Naive thymus-derived CD4-positive, alpha-beta T cell (primary cell): Measurements from ENCODE around the gene SLC5A5. TPM values are rescaled to one million over a fixed set of nuclear protein-coding genes. Genes with fewer than 3 reads are reported as not detected.

Experiments used
- ATAC-seq: fragments of 150-1000 bp; cut with Tn5 transposase; 2 replicates; pipeline ENCODE4 v1.10.0; 2021; ENCODE audit warnings: mild to moderate bottlenecking, moderate library complexity
- CTCF ChIA-PET: fragments of 350-600 bp; sonication (Branson Sonifier 250); formaldehyde crosslinking; loops from one replicate; lab custom pipeline; 2021; ENCODE audit warnings: antibody characterized with exemption; lab: Charles Lee
- POLR2A ChIA-PET: fragments of 350-600 bp; sonication (Branson Sonifier 250); formaldehyde crosslinking; loops from one replicate; lab custom pipeline; 2021; ENCODE audit warnings: antibody characterized with exemption, inconsistent platforms; lab: Charles Lee
- DNase-seq, 9 donors: peaks; one replicate each; pipeline versions ENCODE4 v3.0.0 to v3.0.0-alpha.2; 2020 to 2022; ENCODE audit warnings: mixed read lengths in 1 of 9
- H3K27ac ChIP-seq: one replicate; pipeline ENCODE4 v1.7.0; 2013; ENCODE audit warnings: mild to moderate bottlenecking, low read depth, low read length, moderate library complexity
- H3K27me3 ChIP-seq, 2 donors: one replicate each; pipeline ENCODE4 v1.7.0; 2013; ENCODE audit warnings: low read length in 2 of 2, mild to moderate bottlenecking in 2 of 2, moderate library complexity in 2 of 2; ENCODE audit not compliant: control insufficient read depth in 2 of 2, insufficient read depth in 2 of 2
- H3K36me3 ChIP-seq, 3 experiments: 1 replicate in 2 of 3; 2 replicates in 1 of 3; pipeline ENCODE4 v1.7.0; 2013; ENCODE audit warnings: low read length in 3 of 3, mild to moderate bottlenecking in 3 of 3, moderate library complexity in 1 of 3; ENCODE audit not compliant: insufficient read depth in 3 of 3, control insufficient read depth in 2 of 3
- H3K4me1 ChIP-seq, 2 donors: one replicate each; pipeline ENCODE4 v1.7.0; 2013; ENCODE audit warnings: low read length in 2 of 2, mild to moderate bottlenecking in 2 of 2, moderate library complexity in 1 of 2; ENCODE audit not compliant: control insufficient read depth in 2 of 2, insufficient read depth in 2 of 2
- H3K4me3 ChIP-seq: 2 replicates; pipeline ENCODE4 v1.7.0; 2013; ENCODE audit warnings: mild to moderate bottlenecking, low read length
- H3K9me3 ChIP-seq, 3 experiments: 1 replicate in 2 of 3; 2 replicates in 1 of 3; pipeline ENCODE4 v1.7.0; 2013; ENCODE audit warnings: low read length in 3 of 3; ENCODE audit not compliant: control insufficient read depth in 2 of 3
- H3K27ac Mint-ChIP-seq, 9 donors: one replicate each; pipeline ENCODE4 v1.8.0; 2020 to 2022; ENCODE audit warnings: mixed read lengths in 9 of 9, mild to moderate bottlenecking in 8 of 9, moderate library complexity in 5 of 9, inconsistent platforms in 2 of 9
- H3K27me3 Mint-ChIP-seq, 5 donors: one replicate each; pipeline ENCODE4 v1.8.0; 2021 to 2022; ENCODE audit warnings: mixed read lengths in 5 of 5, mild to moderate bottlenecking in 1 of 5
- H3K36me3 Mint-ChIP-seq, 5 donors: one replicate each; pipeline ENCODE4 v1.8.0; 2020 to 2022; ENCODE audit warnings: mixed read lengths in 5 of 5, mild to moderate bottlenecking in 3 of 5, inconsistent platforms in 1 of 5
- H3K4me1 Mint-ChIP-seq, 7 donors: one replicate each; pipeline ENCODE4 v1.8.0; 2020 to 2022; ENCODE audit warnings: mixed read lengths in 7 of 7, mild to moderate bottlenecking in 3 of 7, inconsistent platforms in 1 of 7
- H3K4me3 Mint-ChIP-seq, 10 donors: one replicate each; pipeline ENCODE4 v1.8.0; 2020 to 2022; ENCODE audit warnings: mild to moderate bottlenecking in 10 of 10, mixed read lengths in 10 of 10, moderate library complexity in 6 of 10, inconsistent platforms in 2 of 10
- H3K9me3 Mint-ChIP-seq, 11 donors: one replicate each; pipeline ENCODE4 v1.8.0; 2020 to 2022; ENCODE audit warnings: mixed read lengths in 11 of 11, mild to moderate bottlenecking in 4 of 11, inconsistent platforms in 1 of 11, moderate library complexity in 1 of 11
- intact Hi-C, 2 donors: fragments of 100-400 bp; cut with micrococcal nuclease; formaldehyde crosslinking; loops; one replicate each; pipeline ENCODE4 v1.15.1; 2023
- polyA plus RNA-seq, 2 donors: library from polyadenylated mRNA; unstranded; fragments of 300-500 nt; fragmentation: Illumina TruSeq; gene quantifications; one replicate each; pipeline ENCODE4 v1.2.3, GENCODE V29; 2021
- total RNA-seq, 6 experiments: library from RNA in 5 of 6; stranded (reverse) in 5 of 6; gene quantifications; 1 replicate in 5 of 6; 2 replicates in 1 of 6; pipeline ENCODE4 v1.2.3 and lab custom pipeline; 2021 to 2026

SLC5A5 gene
- total and polyA plus RNA-seq, 7 experiments from 2014 or later = 1.2 to 4.1 (median 2.9) TPM

GRCh38 chr19:17843292-17843827 is 28.4 kb upstream of the SLC5A5 start:
- Mint-ChIP-seq H3K4me1 (peaks cover 21 to 61% (median 38%) of the 10 kb centered on the region in 7 donors), H3K36me3 (peaks cover 0 to 47% (median 11%) of the 10 kb centered on the region in 5 donors), H3K27ac (peak overlapping the region in 8 of 9 donors; percentile 56 to 100 (median 96)), H3K4me3 (peak overlapping the region in 9 of 10 donors; percentile 4 to 94 (median 87)), H3K9me3 (no peaks in the 10 kb centered on the region), H3K27me3 (peaks cover 0 to 2% (median 0%) of the 10 kb centered on the region in 5 donors)
- Histone ChIP-seq H3K4me1 (peaks cover 40 to 42% of the 10 kb centered on the region in 2 donors), H3K27me3 (no peaks in the 10 kb centered on the region), H3K9me3 (no peaks in the 10 kb centered on the region), H3K4me3 (no peak overlapping the region), H3K36me3 (peaks cover 32 to 60% (median 39%) of the 10 kb centered on the region in 3 experiments), H3K27ac (peak overlapping the region; percentile 95)
- no peak for ATAC-seq
- POLR2A ChIA-PET = interaction anchor here (0.6 to 2.1 kb wide), 4 partner anchors 9 to 47 kb away, joined by 3 to 5 read pairs (median 3); partner anchors contain the start of gene RPL18A
- intact Hi-C loops = no loop called here
- no peak for DNase-seq
- CTCF ChIA-PET = interaction anchor here (0.5 kb wide), 1 partner anchor 89 kb away, joined by 3 read pairs; no protein-coding TSS in a partner anchor

- H3K4me3 Mint-ChIP-seq = peak overlapping the region; percentile 46 to 97 (median 92)
- no peaks in the 10 kb centered on the region for H3K9me3 Mint-ChIP-seq
- Histone ChIP-seq H3K9me3 (no peaks in the 10 kb centered on the region), H3K36me3 (peaks cover 28 to 54% (median 35%) of the 10 kb centered on the region in 3 experiments), H3K4me3 (no peak overlapping the region), H3K27ac (peak overlapping the region; percentile 95), H3K27me3 (no peaks in the 10 kb centered on the region), H3K4me1 (peaks cover 42 to 46% of the 10 kb centered on the region in 2 donors)
- DNase-seq (no peak), ATAC-seq (no peak)
- ChIA-PET POLR2A (interaction anchor here (0.9 to 2.1 kb wide), 4 partner anchors 15 to 48 kb away, joined by 3 to 5 read pairs (median 4); partner anchors contain the start of gene RPL18A), CTCF (interaction anchor here (0.7 kb wide), 1 partner anchor 74 kb away, joined by 3 read pairs; no protein-coding TSS in a partner anchor)
- intact Hi-C loops = no loop called here
- H3K36me3 Mint-ChIP-seq = peaks cover 0 to 47% (median 9%) of the 10 kb centered on the region in 5 donors
- H3K27me3 Mint-ChIP-seq = peaks cover 0 to 2% (median 0%) of the 10 kb centered on the region in 5 donors
- H3K4me1 Mint-ChIP-seq = peaks cover 27 to 64% (median 44%) of the 10 kb centered on the region in 7 donors
- peak overlapping the region; percentile 56 to 100 (median 96) for H3K27ac Mint-ChIP-seq
These were observed 27.7 kb upstream of the SLC5A5 start for GRCh38 chr19:17843908-17844490.

- POLR2A ChIA-PET = interaction anchor here (0.7 to 1.9 kb wide), 6 partner anchors 9 to 54 kb away, joined by 3 to 5 read pairs (median 3); partner anchors contain the start of gene RPL18A
- intact Hi-C loops = loop anchor here in 1 of 2 donors (2.0 to 5.0 kb wide), 3 partner anchors 13 to 334 kb away; partner anchors contain the start of gene PGLS
- peak overlapping the region; percentile 86 for H3K4me3 ChIP-seq
- Mint-ChIP-seq H3K27ac (peak overlapping the region; percentile 92 to 100 (median 97)), H3K4me1 (peaks cover 39 to 71% (median 58%) of the 10 kb centered on the region in 7 donors), H3K27me3 (peaks cover 0 to 2% (median 0%) of the 10 kb centered on the region in 5 donors), H3K4me3 (peak overlapping the region; percentile 87 to 97 (median 93)), H3K36me3 (peaks cover 0 to 39% (median under 1%) of the 10 kb centered on the region in 5 donors), H3K9me3 (peaks cover 0 to under 1% (median 0%) of the 10 kb centered on the region in 11 donors)
- peaks cover 12 to 33% (median 22%) of the 10 kb centered on the region in 3 experiments for H3K36me3 ChIP-seq
- peaks cover 50 to 64% of the 10 kb centered on the region in 2 donors for H3K4me1 ChIP-seq
- CTCF ChIA-PET = interaction anchor here (1.4 to 1.6 kb wide), 2 partner anchors 10 to 12 kb away, joined by 3 to 7 read pairs; no protein-coding TSS in a partner anchor
- peak overlapping the region; percentile 95 for H3K27ac ChIP-seq
- DNase-seq (peak in 5 of 9 donors; percentile 25 to 43 (median 38)), ATAC-seq (peak; percentile 19)
- no peaks in the 10 kb centered on the region for H3K9me3 ChIP-seq
- no peaks in the 10 kb centered on the region for H3K27me3 ChIP-seq
These were observed 25.6 kb upstream of the SLC5A5 start for GRCh38 chr19:17846146-17846545.

DNA sequence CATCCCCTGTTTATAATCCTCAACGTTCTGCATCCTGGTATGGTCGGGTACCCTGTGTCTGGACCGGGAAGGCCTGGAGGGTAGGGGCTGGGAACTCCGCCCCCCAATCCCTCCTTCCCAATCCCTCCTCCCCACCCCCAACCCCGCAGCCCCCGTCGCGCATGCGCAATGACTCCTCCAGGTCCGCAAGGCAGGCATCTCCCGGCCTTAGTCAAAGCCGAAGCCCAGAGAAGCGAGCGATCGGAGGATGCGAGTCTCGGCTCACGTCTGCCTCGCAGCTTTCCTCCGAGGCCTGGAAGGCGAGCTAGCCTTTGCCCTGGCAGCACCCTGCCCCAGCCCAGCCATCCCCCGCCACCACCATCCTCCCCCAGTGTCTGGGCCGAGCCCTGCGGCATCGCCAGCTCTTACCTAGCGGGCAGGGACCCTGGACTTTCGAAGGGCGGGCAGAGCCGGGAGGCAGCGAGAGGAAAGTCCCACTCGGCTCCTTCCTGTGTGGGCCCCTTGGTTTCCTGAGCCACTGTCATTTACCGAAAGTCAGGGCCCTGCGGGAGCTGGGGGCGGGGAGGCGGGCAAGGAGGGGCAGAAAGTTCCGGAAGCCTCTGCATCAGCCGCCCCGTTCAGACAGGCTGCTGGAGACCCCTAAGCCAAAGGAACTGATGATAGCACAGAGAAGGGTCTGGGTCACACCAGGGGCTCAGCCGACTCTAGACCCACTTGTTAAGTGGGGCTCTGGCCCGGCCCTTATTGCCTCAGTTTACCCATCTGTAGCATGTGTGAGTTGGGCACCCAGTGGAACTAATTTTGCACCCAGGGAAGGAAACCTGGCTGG is 24.0 kb upstream of the SLC5A5 start, which contains the start of gene JAK3:
JAK3 (minus strand) TSS at position 445 of the 829 bp plus-strand sequence. CDS start 3,565 bp downstream, outside the sequence.
- H3K4me1 Mint-ChIP-seq = peaks cover 45 to 77% (median 65%) of the 10 kb centered on the region in 7 donors
- Histone ChIP-seq H3K4me3 (peak within 1 kb of the TSS; percentile 86), H3K4me1 (peaks cover 55 to 70% of the 10 kb centered on the region in 2 donors), H3K9me3 (no peaks in the 10 kb centered on the region), H3K27me3 (no peaks in the 10 kb centered on the region), H3K36me3 (peaks cover 10 to 17% (median 12%) of the 10 kb centered on the region in 3 experiments), H3K27ac (peak within 1 kb of the TSS; percentile 95)
- intact Hi-C loops = loop anchor here (1.0 to 5.0 kb wide), 8 partner anchors 12 to 335 kb away; partner anchors contain the start of genes MAP1S (in 1 of the 2), PGLS (in 1 of the 2) and RPL18A (in 1 of the 2)
- H3K36me3 Mint-ChIP-seq = peaks cover 0 to 38% (median 0%) of the 10 kb centered on the region in 5 donors
- H3K27me3 Mint-ChIP-seq = peaks cover 0 to 2% (median 0%) of the 10 kb centered on the region in 5 donors
- peaks cover 0 to 5% (median 0%) of the 10 kb centered on the region in 11 donors for H3K9me3 Mint-ChIP-seq
- POLR2A ChIA-PET = interaction anchor here (0.5 to 1.6 kb wide), 16 partner anchors 8 to 343 kb away, joined by 3 to 8 read pairs (median 4); partner anchors contain the start of genes CCDC124, FCHO1, MAP1S and RPL18A
- DNase-seq = peak; percentile 66 to 91 (median 88)
- ATAC-seq = peak; percentile 89
- CTCF ChIA-PET = interaction anchor here (0.6 to 4.0 kb wide), 6 partner anchors 11 to 442 kb away, joined by 3 to 23 read pairs (median 3); partner anchors contain the start of genes BST2 and RPL18A
- H3K4me3 Mint-ChIP-seq = peak within 1 kb of the TSS; percentile 87 to 97 (median 93)
- H3K27ac Mint-ChIP-seq = peak within 1 kb of the TSS; percentile 92 to 100 (median 97)

GRCh38 chr19:17848595-17849292 is 23.0 kb upstream of the SLC5A5 start:
- POLR2A ChIA-PET = interaction anchor here (0.7 to 5.0 kb wide), 8 partner anchors 11 to 290 kb away, joined by 3 to 41 read pairs (median 3); partner anchors contain the start of genes FCHO1 and RPL18A
- Mint-ChIP-seq H3K27me3 (peaks cover 0 to 2% (median 0%) of the 10 kb centered on the region in 5 donors), H3K9me3 (peaks cover 0 to 5% (median 0%) of the 10 kb centered on the region in 11 donors), H3K4me3 (peak overlapping the region; percentile 87 to 97 (median 93)), H3K4me1 (peaks cover 43 to 71% (median 58%) of the 10 kb centered on the region in 7 donors), H3K27ac (peak overlapping the region; percentile 92 to 100 (median 97)), H3K36me3 (peaks cover 0 to 32% (median 0%) of the 10 kb centered on the region in 5 donors)
- Histone ChIP-seq H3K27ac (peak overlapping the region; percentile 95), H3K27me3 (no peaks in the 10 kb centered on the region), H3K9me3 (no peaks in the 10 kb centered on the region), H3K36me3 (peaks cover 4 to 7% (median 4%) of the 10 kb centered on the region in 3 experiments), H3K4me3 (no peak overlapping the region), H3K4me1 (peaks cover 48 to 62% of the 10 kb centered on the region in 2 donors)
- no peak for ATAC-seq
- CTCF ChIA-PET = interaction anchor here (1.0 to 4.0 kb wide), 3 partner anchors 10 to 145 kb away, joined by 3 to 23 read pairs (median 5); partner anchors contain the start of genes CCDC124 and RPL18A
- intact Hi-C loops = loop anchor here (1.0 to 5.0 kb wide), 5 partner anchors 11 to 336 kb away; partner anchors contain the start of genes MAP1S (in 1 of the 2), PGLS (in 1 of the 2) and RPL18A (in 1 of the 2)
- DNase-seq = no peak
